Stimulated activated naive CD8-positive, alpha-beta T cell treated with anti-CD3 and anti-CD28 coated beads, Interleukin-15, Interleukin-2, amounts not matched to agents 100 ng/mL and 50 ng/mL, for 24 hours (primary cell): Measurements from ENCODE around the gene YLPM1.
A peak's percentile ranks its signal among the peaks of the same experiment; 100 is the strongest.
"Not testable (repeated sequence)": the region's sequence is repeated elsewhere in the genome, so short reads cannot be mapped to it uniquely, and the experiment has no call there.

ENCODE experiments used
- H3K27ac Mint-ChIP-seq: one replicate; pipeline ENCODE4 v1.8.0; 2021; ENCODE audit warnings: mild to moderate bottlenecking, mixed read lengths
- H3K27me3 Mint-ChIP-seq: one replicate; pipeline ENCODE4 v1.8.0; 2021; ENCODE audit warnings: mixed read lengths
- H3K36me3 Mint-ChIP-seq: one replicate; pipeline ENCODE4 v1.8.0; 2021; ENCODE audit warnings: low read depth, mixed read lengths
- H3K4me1 Mint-ChIP-seq: one replicate; pipeline ENCODE4 v1.8.0; 2021; ENCODE audit warnings: low read depth, mixed read lengths
- H3K4me3 Mint-ChIP-seq: one replicate; pipeline ENCODE4 v1.8.0; 2021; ENCODE audit warnings: mild to moderate bottlenecking, mixed read lengths
- H3K9me3 Mint-ChIP-seq: one replicate; pipeline ENCODE4 v1.8.0; 2021; ENCODE audit warnings: mixed read lengths

Gene YLPM1

GRCh38 chr14:74758505-74758904 lies 4.6 kb upstream of the YLPM1 start:
- not testable (repeated sequence) for H3K27ac Mint-ChIP-seq, H3K9me3 Mint-ChIP-seq, H3K27me3 Mint-ChIP-seq, H3K36me3 Mint-ChIP-seq, H3K4me3 Mint-ChIP-seq
- peaks cover 12% of the 10 kb centered on the region for H3K4me1 Mint-ChIP-seq

GRCh38 chr14:74763803-74764531 lies 851 bp downstream of the YLPM1 start:
- H3K9me3 Mint-ChIP-seq, result no peaks in the 10 kb centered on the region
- H3K4me3 Mint-ChIP-seq, result peak overlapping the region; percentile 91
- H3K27ac Mint-ChIP-seq, result peak overlapping the region; percentile 98
- H3K36me3 Mint-ChIP-seq, result peaks cover 30% of the 10 kb centered on the region
- H3K27me3 Mint-ChIP-seq, result no peaks in the 10 kb centered on the region
- peaks cover 60% of the 10 kb centered on the region for H3K4me1 Mint-ChIP-seq

- Mint-ChIP-seq H3K27ac (no peak overlapping the region), H3K4me3 (peak overlapping the region; percentile 91), H3K27me3 (no peaks in the 10 kb centered on the region), H3K9me3 (no peaks in the 10 kb centered on the region), H3K36me3 (peaks cover 33% of the 10 kb centered on the region), H3K4me1 (peaks cover 64% of the 10 kb centered on the region)
Measured at GRCh38 chr14:74765721-74766120, 2.6 kb downstream of the YLPM1 start.

GRCh38 chr14:74771399-74771798 lies 8.3 kb downstream of the YLPM1 start:
- peaks cover 42% of the 10 kb centered on the region for H3K4me1 Mint-ChIP-seq
- no peak overlapping the region for H3K4me3 Mint-ChIP-seq
- H3K9me3 Mint-ChIP-seq, result no peaks in the 10 kb centered on the region
- no peak overlapping the region for H3K27ac Mint-ChIP-seq
- peaks cover 39% of the 10 kb centered on the region for H3K36me3 Mint-ChIP-seq
- H3K27me3 Mint-ChIP-seq, result no peaks in the 10 kb centered on the region

GRCh38 chr14:74784634-74785033 lies 21.5 kb downstream of the YLPM1 start:
- Mint-ChIP-seq H3K4me3 (no peak overlapping the region), H3K27ac (peak overlapping the region; percentile 8), H3K27me3 (no peaks in the 10 kb centered on the region), H3K9me3 (no peaks in the 10 kb centered on the region), H3K36me3 (peaks cover 77% of the 10 kb centered on the region), H3K4me1 (peaks cover 16% of the 10 kb centered on the region)

GRCh38 chr14:74785056-74785613 lies 22.0 kb downstream of the YLPM1 start:
- no peak overlapping the region for H3K27ac Mint-ChIP-seq
- H3K4me3 Mint-ChIP-seq, result no peak overlapping the region
- no peaks in the 10 kb centered on the region for H3K9me3 Mint-ChIP-seq
- H3K36me3 Mint-ChIP-seq, result peaks cover 77% of the 10 kb centered on the region
- peaks cover 16% of the 10 kb centered on the region for H3K4me1 Mint-ChIP-seq
- H3K27me3 Mint-ChIP-seq, result no peaks in the 10 kb centered on the region

- Mint-ChIP-seq H3K27me3 (no peaks in the 10 kb centered on the region), H3K9me3 (peaks cover 4% of the 10 kb centered on the region), H3K27ac (no peak overlapping the region), H3K4me3 (no peak overlapping the region), H3K36me3 (peaks cover 68% of the 10 kb centered on the region), H3K4me1 (peaks cover 21% of the 10 kb centered on the region)
Measured at GRCh38 chr14:74786796-74787315, 23.7 kb downstream of the YLPM1 start.

- Mint-ChIP-seq H3K4me1 (peaks cover 43% of the 10 kb centered on the region), H3K36me3 (peaks cover 49% of the 10 kb centered on the region), H3K4me3 (peak overlapping the region; percentile 60), H3K27ac (peak overlapping the region; percentile 80), H3K9me3 (peaks cover 4% of the 10 kb centered on the region), H3K27me3 (no peaks in the 10 kb centered on the region)
Measured at GRCh38 chr14:74792249-74793039, 29.3 kb downstream of the YLPM1 start.

- Mint-ChIP-seq H3K4me3 (peak overlapping the region; percentile 60), H3K4me1 (peaks cover 43% of the 10 kb centered on the region), H3K27me3 (no peaks in the 10 kb centered on the region), H3K27ac (peak overlapping the region; percentile 80), H3K36me3 (peaks cover 56% of the 10 kb centered on the region), H3K9me3 (peaks cover 4% of the 10 kb centered on the region)
Measured at GRCh38 chr14:74793506-74794155, 30.5 kb downstream of the YLPM1 start.

- Mint-ChIP-seq H3K27ac (no peak overlapping the region), H3K36me3 (peaks cover 64% of the 10 kb centered on the region), H3K9me3 (peaks cover 4% of the 10 kb centered on the region), H3K4me1 (peaks cover 43% of the 10 kb centered on the region), H3K27me3 (no peaks in the 10 kb centered on the region), H3K4me3 (no peak overlapping the region)
Measured at GRCh38 chr14:74794947-74795346, 31.8 kb downstream of the YLPM1 start.

- Mint-ChIP-seq H3K36me3 (peaks cover 62% of the 10 kb centered on the region), H3K27me3 (no peaks in the 10 kb centered on the region), H3K9me3 (no peaks in the 10 kb centered on the region), H3K27ac (no peak overlapping the region), H3K4me1 (peaks cover 10% of the 10 kb centered on the region), H3K4me3 (no peak overlapping the region)
Measured at GRCh38 chr14:74799765-74800164, 36.6 kb downstream of the YLPM1 start.

- Mint-ChIP-seq H3K27me3 (no peaks in the 10 kb centered on the region), H3K9me3 (no peaks in the 10 kb centered on the region), H3K27ac (no peak overlapping the region), H3K4me3 (no peak overlapping the region), H3K36me3 (peaks cover 54% of the 10 kb centered on the region), H3K4me1 (peaks cover 6% of the 10 kb centered on the region)
Measured at GRCh38 chr14:74800780-74801179, 37.7 kb downstream of the YLPM1 start.

GRCh38 chr14:74801396-74801795 lies 38.3 kb downstream of the YLPM1 start:
- no peaks in the 10 kb centered on the region for H3K27me3 Mint-ChIP-seq
- H3K9me3 Mint-ChIP-seq, result no peaks in the 10 kb centered on the region
- H3K36me3 Mint-ChIP-seq, result peaks cover 49% of the 10 kb centered on the region
- no peak overlapping the region for H3K27ac Mint-ChIP-seq
- H3K4me3 Mint-ChIP-seq, result no peak overlapping the region
- H3K4me1 Mint-ChIP-seq, result peaks cover 1% of the 10 kb centered on the region

GRCh38 chr14:74804219-74804825 lies 41.2 kb downstream of the YLPM1 start:
- H3K4me3 Mint-ChIP-seq, result no peak overlapping the region
- no peaks in the 10 kb centered on the region for H3K4me1 Mint-ChIP-seq
- no peaks in the 10 kb centered on the region for H3K9me3 Mint-ChIP-seq
- H3K27me3 Mint-ChIP-seq, result no peaks in the 10 kb centered on the region
- no peak overlapping the region for H3K27ac Mint-ChIP-seq
- peaks cover 43% of the 10 kb centered on the region for H3K36me3 Mint-ChIP-seq
